Measurements from ENCODE around the gene RALGPS2.

RALGPS2 gene

GRCh38 chr1:178916448-178917174 lies 191.6 kb downstream of the RALGPS2 start:
- DNase-seq (ENCODE audit: extremely low read depth in 1 of 2, low read depth in 1 of 2) = no peak

DNA sequence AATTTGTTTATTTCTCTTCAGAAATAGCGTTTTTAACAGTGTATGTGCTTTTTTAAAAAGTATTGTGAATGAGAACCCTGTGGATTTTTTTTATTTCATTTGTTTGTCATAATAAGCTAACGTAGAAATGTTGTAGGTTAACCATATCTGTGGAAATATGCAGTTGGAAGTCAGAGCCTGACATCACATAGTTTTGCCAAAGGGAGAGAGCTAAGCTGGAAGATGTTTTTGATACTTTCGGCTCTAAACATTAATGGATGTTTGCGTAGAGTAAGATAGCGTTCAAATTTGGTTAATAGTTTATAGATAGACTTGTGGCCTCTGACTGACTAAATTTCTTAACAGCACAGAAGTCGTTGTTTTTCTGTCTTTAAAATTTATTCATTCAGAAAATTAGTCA lies 193.3 kb downstream of the RALGPS2 start:
- no peak for DNase-seq (ENCODE audit: extremely low read depth in 1 of 2, low read depth in 1 of 2)

DNA sequence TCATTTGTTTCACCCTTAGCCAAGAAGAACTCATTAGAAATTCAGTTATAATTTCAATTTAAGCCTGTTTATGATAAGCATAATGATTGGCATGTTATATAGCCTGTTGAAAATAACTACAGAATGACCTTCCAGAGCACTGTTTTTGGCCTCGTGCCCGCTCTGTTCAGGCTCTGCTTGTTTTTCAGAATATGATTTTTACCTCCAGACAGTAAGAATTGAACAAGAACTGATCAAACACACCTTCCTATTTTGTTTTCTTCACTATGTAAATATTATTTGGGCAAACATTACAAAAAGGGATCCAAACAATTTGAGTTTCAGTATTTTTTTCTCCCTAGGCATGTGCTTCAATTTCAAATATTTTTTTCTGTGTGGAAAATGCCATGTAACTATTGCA lies 193.9 kb downstream of the RALGPS2 start:
- DNase-seq (ENCODE audit: extremely low read depth in 1 of 2, low read depth in 1 of 2) = no peak

GRCh38 chr1:178919581-178919980 lies 194.5 kb downstream of the RALGPS2 start:
- no peak for DNase-seq (ENCODE audit: extremely low read depth in 1 of 2, low read depth in 1 of 2)

- DNase-seq (ENCODE audit: extremely low read depth in 1 of 2, low read depth in 1 of 2) = no peak
Observed at GRCh38 chr1:178921499-178921898, 196.5 kb downstream of the RALGPS2 start.

- DNase-seq (ENCODE audit: extremely low read depth in 1 of 2, low read depth in 1 of 2) = no peak
Observed at GRCh38 chr1:178923512-178923911, 198.5 kb downstream of the RALGPS2 start.

GRCh38 chr1:178926046-178926445 lies 201.0 kb downstream of the RALGPS2 start:
- no peak for DNase-seq (ENCODE audit: extremely low read depth in 1 of 2, low read depth in 1 of 2)

DNA sequence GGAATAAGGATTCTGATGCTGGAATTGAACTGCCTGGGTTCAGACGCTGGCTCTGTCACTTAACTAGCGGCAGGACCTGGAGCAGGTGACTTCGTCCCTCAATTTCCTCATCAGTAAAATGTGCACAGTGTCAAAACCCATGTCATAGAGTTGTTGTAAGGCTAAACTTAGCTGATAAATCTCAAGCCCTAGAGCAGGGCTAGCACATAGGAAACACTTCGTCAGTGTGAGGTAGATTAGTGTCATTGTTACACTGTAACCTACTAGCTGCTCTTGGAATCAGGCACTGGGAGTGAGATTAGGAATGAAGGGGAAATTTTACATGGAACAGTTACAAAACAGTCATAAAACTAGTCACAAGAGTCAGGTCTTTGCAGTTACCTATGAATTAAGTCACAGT lies 202.0 kb downstream of the RALGPS2 start:
- no peak for DNase-seq (ENCODE audit: extremely low read depth in 1 of 2, low read depth in 1 of 2)

GRCh38 chr1:178928041-178928440 lies 203.0 kb downstream of the RALGPS2 start:
- DNase-seq (ENCODE audit: extremely low read depth in 1 of 2, low read depth in 1 of 2) = no peak

GRCh38 chr1:178928976-178929375 lies 203.9 kb downstream of the RALGPS2 start:
- no peak for DNase-seq (ENCODE audit: extremely low read depth in 1 of 2, low read depth in 1 of 2)

DNA sequence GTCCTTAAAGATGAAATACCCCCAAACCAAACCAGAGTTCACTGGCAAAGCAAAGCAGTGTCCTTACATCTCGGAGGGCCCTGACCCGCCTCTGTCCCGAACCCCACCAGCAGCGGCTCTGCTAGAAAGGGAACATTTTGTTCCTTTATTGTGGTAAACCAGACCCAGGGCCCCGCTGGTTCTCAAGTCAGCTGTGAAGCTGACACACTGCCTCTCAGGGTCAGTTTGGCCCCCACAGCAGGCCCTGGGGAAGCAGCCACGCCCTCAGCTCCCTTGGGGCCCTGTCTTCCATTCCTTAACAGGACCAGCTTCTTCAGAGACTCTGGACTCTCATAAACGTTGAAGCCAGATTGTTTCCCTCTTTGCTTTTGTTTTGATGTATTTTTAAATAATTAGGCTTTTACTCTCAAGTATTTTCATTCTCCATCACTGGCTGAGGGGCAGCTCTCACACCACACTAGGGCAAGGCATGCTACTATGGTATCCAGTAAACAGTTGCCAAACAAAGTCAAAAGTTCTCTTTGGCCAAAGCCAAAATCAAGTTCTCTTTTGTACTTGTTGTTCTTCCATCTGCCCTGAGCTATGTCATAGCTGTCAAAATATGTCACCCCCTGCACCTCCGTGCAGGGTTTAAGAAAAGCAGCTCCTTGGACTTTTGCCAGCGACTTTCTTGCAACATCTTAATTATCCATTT lies 207.0 kb downstream of the RALGPS2 start:
- DNase-seq (ENCODE audit: extremely low read depth in 1 of 2, low read depth in 1 of 2) = no peak

DNA sequence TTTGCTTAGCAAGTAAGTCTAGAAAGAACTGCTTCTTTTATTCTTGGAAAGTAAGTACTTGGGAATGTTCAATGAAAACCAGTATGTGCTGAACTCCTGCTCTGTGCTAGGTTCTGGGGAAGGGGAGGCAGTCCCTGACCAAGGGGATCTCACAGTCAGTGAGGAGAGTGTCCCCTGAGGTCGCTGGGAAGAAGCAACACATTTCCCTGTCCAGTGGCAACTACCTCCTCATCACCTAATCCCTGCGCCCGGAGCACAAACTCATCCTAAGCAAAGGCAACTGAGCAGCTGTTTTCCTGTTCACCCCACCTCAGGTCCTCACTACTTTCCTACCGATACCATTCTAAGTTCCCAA lies 207.5 kb downstream of the RALGPS2 start:
- DNase-seq (ENCODE audit: extremely low read depth in 1 of 2, low read depth in 1 of 2) = no peak

GRCh38 chr1:178933105-178933561 lies 208.1 kb downstream of the RALGPS2 start:
- DNase-seq (ENCODE audit: extremely low read depth in 1 of 2, low read depth in 1 of 2) = no peak

- no peak for DNase-seq (ENCODE audit: extremely low read depth in 1 of 2, low read depth in 1 of 2)
Observed at GRCh38 chr1:178933709-178934490, 208.9 kb downstream of the RALGPS2 start.

DNA sequence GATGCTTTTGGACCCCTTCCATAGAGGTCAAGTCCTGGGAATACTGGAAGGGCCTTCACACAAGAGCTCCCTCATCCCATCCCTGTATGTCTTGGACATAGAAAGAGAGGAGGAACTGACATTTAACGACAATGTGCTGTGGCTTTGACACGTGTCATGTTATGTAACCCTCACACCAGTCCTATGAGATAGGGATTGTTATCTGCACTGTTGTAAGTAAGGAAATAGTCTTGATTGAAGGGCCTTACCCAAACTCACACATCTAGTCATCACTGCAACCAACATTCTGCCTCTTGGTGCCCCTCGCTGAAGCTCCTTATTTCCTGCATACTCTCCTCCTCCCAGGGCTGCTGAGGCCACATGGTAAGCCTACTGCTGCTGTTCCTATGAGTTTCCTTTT lies 209.5 kb downstream of the RALGPS2 start:
- no peak for DNase-seq (ENCODE audit: extremely low read depth in 1 of 2, low read depth in 1 of 2)

GRCh38 chr1:178935610-178936009 lies 210.6 kb downstream of the RALGPS2 start:
- no peak for DNase-seq (ENCODE audit: extremely low read depth in 1 of 2, low read depth in 1 of 2)

DNA sequence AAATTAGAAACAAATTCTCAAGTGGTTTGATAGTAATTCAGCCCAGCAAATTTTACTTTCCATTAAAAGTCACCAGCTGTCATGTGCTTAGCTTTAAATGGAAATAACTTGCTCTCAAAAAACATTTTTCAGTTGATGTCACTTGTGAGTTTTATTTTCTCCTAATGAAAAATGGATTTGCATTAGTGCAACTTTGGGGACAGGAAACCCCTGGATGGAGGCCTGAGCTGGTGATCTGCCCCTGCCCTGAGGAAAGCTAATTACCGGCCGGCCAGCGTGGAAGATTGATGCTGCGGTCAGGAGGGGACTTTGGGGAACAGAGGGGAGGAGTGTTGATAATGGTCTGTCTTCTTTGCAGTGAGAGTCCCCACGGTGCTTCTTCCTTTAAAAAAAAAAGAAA lies 212.7 kb downstream of the RALGPS2 start:
- no peak for DNase-seq (ENCODE audit: extremely low read depth in 1 of 2, low read depth in 1 of 2)

DNA sequence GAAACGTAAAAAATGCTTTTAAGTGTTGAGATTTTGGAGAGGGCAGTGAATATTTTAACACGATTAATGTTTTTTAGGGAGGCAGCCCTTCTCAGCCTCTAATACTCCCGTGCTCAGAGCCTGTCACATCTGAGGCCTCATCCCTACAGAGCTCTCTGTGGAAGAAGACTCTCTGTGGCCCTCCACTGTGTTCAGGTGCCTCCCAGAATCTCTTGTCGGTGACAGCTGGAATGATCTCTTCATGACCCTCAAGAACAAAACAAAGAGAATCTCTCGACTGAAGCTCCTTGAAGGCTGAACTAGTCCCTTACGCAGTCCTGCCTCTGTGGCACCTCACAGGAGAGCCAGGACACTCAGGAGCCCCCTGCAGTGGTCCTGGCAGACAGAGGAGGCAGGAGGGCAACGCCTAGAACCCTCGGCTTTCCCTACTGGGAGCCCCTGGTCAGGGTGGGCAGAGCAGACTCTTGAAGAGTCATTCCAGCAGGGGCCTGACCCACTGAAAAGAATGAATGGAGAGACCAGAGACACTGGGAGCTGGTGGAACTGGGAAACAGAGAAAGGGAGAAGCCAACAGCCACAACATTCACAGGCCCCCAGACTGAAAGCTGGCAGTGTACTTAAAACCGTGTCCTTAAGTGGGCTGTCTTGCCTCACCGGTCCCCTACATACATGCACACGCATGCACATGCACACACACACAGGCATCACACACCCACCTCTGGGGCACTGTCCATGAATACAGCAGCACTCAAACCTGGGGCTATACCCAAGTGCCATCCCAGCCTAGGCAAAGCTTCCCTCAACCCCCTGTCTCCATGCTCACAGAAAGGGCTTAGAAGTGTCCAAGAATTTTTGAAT lies 213.3 kb downstream of the RALGPS2 start:
- no peak for DNase-seq (ENCODE audit: extremely low read depth in 1 of 2, low read depth in 1 of 2)

GRCh38 chr1:178938959-178939317 lies 213.9 kb downstream of the RALGPS2 start:
- DNase-seq (ENCODE audit: extremely low read depth in 1 of 2, low read depth in 1 of 2) = no peak

DNA sequence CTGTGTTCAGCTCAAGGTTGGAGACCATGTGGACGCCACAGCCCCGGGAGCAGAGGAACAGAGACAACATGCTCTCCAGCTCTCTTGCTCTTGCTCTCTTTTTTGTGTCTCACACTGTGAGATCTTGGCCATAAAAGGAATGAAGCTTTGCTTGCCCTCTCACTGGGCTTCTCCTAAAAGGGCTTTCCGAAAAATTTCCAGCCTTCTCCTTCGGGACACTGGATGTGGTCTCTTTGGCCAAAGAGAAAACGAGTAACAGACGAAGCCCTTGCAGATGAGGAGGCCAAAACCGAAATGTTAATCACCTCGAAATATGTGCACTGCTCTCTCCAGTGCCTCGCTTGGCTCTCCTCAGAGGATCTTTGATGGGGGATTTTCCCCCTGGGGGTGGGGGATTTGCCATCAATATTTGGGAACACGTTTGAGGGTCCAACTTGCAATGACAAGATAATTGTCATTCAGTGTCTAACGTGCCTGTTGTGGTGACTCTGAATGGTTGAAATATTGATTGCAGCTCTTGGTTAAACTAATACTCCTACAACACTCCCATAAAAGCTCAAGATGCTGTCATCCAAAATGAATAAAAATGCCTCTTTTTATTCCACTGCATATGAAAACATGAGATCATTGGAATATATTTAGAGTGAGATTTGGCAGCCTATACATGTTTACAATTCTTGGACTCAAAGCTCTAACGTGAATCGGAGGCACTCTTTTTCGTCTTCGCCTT lies 214.5 kb downstream of the RALGPS2 start:
- no peak for DNase-seq (ENCODE audit: extremely low read depth in 1 of 2, low read depth in 1 of 2)

Data from activated CD8-positive, alpha-beta memory T cell treated with anti-CD3 and anti-CD28 coated beads for 1 hour (primary cell).